22Rv1 (cell line): Measurements from ENCODE around the gene DENND1C.

Source experiments
- H3K27ac ChIP-seq: fragments of 450-650 bp; 2 replicates; pipeline ENCODE4 v1.5.1; 2017
- ZFX ChIP-seq: fragments of 450-650 bp; IDR thresholded peaks from 2 replicates; pipeline ENCODE4 v1.6.1; 2017; ENCODE audit warnings: antibody characterized with exemption, borderline replicate concordance
- TF ChIP-seq, protein P1 (sequence below): fragments of 450-650 bp; IDR thresholded peaks from 2 replicates; pipeline ENCODE4 v1.5.1; 2017; ENCODE audit warnings: mild to moderate bottlenecking

The DENND1C gene

DNA sequence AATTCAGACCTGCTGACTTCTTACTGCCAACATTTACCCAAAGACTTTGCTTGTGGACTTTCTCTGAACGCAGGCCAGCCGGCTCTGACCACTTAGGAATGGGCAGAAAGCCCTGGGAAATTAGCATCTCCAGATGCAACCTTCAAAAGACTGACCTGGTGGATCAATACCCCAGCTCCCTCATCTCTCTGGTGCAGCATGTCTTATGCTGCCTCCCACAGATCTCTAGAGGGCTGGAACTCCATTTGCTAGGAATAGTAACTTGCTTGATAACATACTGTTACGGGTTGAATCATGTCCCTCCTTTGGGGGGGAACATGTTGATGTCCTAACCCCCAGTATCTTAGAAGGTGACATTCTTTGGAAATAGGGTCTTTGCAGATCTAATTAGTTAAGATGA lies 35.1 kb downstream of the DENND1C start:
- no peak overlapping the region for H3K27ac ChIP-seq
- no peak for TF ChIP-seq ZFX
- TF ChIP-seq, protein P1, sequence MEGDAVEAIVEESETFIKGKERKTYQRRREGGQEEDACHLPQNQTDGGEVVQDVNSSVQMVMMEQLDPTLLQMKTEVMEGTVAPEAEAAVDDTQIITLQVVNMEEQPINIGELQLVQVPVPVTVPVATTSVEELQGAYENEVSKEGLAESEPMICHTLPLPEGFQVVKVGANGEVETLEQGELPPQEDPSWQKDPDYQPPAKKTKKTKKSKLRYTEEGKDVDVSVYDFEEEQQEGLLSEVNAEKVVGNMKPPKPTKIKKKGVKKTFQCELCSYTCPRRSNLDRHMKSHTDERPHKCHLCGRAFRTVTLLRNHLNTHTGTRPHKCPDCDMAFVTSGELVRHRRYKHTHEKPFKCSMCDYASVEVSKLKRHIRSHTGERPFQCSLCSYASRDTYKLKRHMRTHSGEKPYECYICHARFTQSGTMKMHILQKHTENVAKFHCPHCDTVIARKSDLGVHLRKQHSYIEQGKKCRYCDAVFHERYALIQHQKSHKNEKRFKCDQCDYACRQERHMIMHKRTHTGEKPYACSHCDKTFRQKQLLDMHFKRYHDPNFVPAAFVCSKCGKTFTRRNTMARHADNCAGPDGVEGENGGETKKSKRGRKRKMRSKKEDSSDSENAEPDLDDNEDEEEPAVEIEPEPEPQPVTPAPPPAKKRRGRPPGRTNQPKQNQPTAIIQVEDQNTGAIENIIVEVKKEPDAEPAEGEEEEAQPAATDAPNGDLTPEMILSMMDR = no peak

DNA sequence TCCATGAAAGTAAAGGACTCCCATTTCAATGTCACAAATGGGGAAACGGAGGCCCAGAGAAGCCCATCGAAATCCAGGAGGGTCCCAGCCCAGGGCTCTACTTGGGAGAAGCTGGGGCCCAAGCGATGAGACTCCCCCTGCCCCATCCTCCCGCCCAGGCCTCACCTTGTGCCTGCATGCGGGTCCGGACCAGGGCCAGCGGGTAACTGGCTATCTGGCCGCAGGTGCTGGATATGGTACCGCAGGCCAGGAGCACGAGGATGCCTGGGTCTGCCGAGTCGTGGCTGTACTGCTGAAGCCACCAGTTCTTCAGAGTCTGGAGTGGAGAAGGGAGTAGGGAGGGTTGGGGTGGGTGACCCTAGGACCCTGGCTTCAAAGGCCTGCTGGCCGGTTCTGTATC lies 37.6 kb downstream of the DENND1C start:
- no peak for TF ChIP-seq ZFX
- TF ChIP-seq, protein P1 = no peak
- H3K27ac ChIP-seq = no peak overlapping the region

DNA sequence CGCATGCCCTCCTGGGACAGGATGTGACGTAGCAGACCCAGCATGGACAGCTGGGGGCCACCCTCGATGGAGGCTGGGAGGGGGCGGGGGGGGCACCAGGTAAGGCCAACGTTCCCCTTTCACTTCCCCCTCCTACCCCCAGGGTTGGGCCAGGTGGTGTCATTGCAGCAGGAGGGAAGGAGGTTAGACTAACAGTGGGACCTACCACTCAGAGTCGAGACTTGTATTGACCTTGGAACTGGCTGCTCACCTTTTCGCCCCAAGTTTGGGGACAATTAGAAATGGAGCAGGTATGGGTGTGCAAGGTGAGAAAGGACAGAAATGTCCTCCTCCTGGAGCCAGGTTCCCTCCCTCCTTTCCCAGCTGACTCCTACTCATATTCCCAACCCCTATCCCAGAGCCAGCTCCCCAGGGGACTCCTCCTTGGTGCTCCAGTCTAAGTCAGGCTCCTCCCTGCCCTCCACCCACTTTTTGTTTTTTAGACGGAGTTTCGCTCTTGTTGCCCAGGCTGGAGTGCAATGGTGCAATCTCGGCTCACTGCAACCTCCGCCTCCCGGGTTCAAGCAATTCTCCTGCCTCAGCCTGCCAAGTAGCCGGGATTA lies 39.4 kb downstream of the DENND1C start:
- TF ChIP-seq, protein P1 = no peak
- H3K27ac ChIP-seq = no peak overlapping the region

DNA sequence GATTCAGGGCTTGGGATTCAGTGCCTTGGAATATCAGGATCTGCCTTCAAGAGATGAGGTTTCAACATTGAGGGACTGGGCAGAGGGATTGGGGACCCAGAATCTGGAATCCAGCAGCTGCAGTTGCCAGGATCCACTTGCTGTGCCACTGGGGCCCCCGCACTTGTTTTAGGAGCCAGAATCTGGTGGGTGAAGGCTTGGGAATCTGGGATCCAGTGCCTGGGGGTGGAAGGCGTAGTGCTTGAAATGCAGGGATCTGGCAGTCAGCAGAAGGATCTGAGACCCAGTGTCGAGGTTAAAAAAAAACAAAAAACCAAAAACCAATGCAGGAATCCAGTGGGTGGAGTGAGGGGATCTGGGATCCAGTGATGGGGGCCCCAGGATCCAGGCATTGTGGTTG lies 40.7 kb downstream of the DENND1C start:
- no peak for TF ChIP-seq ZFX
- no peak overlapping the region for H3K27ac ChIP-seq

DNA sequence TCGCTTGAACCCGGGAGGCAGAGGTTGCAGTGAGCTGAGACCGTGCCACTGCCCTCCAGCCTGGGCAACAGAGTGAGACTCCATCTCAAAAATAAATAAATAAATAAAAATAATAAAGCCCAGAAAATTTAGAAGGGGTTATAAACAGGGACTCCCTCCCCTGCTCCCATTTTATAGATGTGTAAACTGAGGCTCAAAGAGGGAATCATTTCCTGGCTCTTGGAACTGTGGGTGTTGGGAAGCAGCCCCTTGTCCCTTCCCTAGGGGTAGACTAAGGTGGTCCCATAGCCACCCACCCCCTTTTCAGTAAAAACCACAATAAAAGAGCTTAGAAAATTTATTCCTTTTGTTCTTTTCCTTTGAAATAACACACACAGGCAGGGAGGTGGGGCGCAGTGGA lies 41.8 kb downstream of the DENND1C start:
- TF ChIP-seq, protein P1 = no peak
- no peak for TF ChIP-seq ZFX
- H3K27ac ChIP-seq = no peak overlapping the region

DNA sequence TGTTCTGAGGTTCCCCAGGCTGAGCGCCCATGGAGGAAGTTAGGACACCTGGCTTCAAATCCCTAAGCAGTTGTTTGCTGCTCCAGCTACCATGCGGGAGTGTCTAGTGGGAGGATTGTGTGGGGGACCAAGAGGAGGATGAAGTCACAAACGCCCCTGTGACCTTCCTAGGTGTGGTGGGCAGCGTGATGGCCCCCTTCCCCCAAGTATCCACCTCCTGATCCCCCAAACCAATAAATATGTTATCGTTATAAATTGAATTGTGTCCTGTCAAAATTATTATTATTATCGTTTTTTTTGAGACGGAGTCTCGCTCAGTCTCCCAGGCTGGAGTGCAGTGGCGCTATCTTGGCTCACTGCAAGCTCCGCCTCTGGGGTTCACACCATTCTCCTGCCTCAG lies 47.9 kb downstream of the DENND1C start, which contains the start of gene SLC25A41:
SLC25A41 (minus strand) TSS at position 101 of the 400 bp plus-strand sequence; CDS start at position 31, 70 bp downstream.
- TF ChIP-seq ZFX = no peak
- no peak within 1 kb of the TSS for H3K27ac ChIP-seq

DNA sequence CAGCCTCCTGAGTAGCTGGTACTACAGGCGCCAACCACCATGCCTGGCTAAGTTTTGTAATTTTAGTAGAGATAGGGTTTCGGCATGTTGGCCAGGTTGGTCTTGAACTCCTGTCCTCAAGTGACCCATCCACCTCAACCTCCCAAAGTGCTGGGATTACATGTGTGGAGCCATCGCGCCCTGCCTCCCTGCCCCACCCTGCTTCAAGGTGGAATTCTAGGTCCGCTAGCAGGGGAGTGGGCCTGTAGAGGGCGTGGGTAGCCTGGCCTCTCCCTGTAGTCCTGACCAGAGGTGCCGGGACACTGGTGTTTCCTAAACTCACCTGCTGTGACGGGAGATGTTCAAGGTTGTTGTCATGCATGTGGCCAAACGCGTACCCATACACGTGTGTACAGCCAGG lies 48.4 kb downstream of the DENND1C start:
- TF ChIP-seq, protein P1 = no peak
- TF ChIP-seq ZFX = no peak
- H3K27ac ChIP-seq = no peak overlapping the region

DNA sequence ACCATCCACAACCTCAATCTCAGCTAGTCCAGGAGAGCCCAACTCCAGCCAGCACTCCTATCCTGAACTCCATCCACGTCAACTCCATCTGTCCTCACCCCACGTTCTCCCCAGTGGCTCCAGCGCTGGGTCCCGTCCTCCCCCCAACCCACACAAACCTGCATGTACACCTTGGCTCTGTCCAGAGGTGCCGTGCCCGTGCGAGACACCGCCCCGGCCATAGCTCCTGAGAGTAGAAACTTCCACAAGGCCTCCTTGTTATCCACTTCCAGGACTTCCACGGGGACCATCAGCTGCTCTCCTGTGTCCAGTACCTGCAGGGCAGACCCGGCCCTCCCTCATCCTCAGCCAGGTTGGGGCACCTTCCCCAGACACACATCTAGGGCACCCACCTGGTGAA lies 49.7 kb downstream of the DENND1C start:
- H3K27ac ChIP-seq = no peak overlapping the region
- TF ChIP-seq, protein P1 = no peak
- no peak for TF ChIP-seq ZFX
